Naive B cell (primary cell): ENCODE results near the gene AKAP13. TPM values are rescaled to one million over a fixed set of nuclear protein-coding genes. Genes with fewer than 3 reads are reported as not detected.
"Not testable (repeated sequence)": the region's sequence is repeated elsewhere in the genome, so short reads cannot be mapped to it uniquely, and the experiment has no call there.

Experiments used
- ATAC-seq, 2 donors: fragments of 150-1000 bp; cut with Tn5 transposase; 2 replicates each; pipeline ENCODE4 v1.10.0; 2021; ENCODE audit warnings: low read depth in 2 of 2, mild to moderate bottlenecking in 2 of 2, moderate library complexity in 2 of 2
- DNase-seq: peaks from one replicate; pipeline ENCODE4 v3.0.0; 2022
- H3K27ac Mint-ChIP-seq, 6 donors: one replicate each; pipeline ENCODE4 v1.8.0; 2020 to 2022; ENCODE audit warnings: mild to moderate bottlenecking in 6 of 6, mixed read lengths in 6 of 6, moderate library complexity in 5 of 6, inconsistent platforms in 2 of 6
- H3K27me3 Mint-ChIP-seq, 3 donors: one replicate each; pipeline ENCODE4 v1.8.0; 2021 to 2022; ENCODE audit warnings: mixed read lengths in 3 of 3, mild to moderate bottlenecking in 1 of 3
- H3K36me3 Mint-ChIP-seq, 2 donors: one replicate each; pipeline ENCODE4 v1.8.0; 2020 to 2022; ENCODE audit warnings: mixed read lengths in 2 of 2, inconsistent platforms in 1 of 2, mild to moderate bottlenecking in 1 of 2
- H3K4me1 Mint-ChIP-seq, 3 donors: one replicate each; pipeline ENCODE4 v1.8.0; 2020 to 2022; ENCODE audit warnings: mixed read lengths in 3 of 3, inconsistent platforms in 1 of 3, mild to moderate bottlenecking in 1 of 3, moderate library complexity in 1 of 3
- H3K4me3 Mint-ChIP-seq, 8 donors: one replicate each; pipeline ENCODE4 v1.8.0; 2020 to 2022; ENCODE audit warnings: mild to moderate bottlenecking in 8 of 8, mixed read lengths in 8 of 8, moderate library complexity in 8 of 8, inconsistent platforms in 2 of 8
- H3K9me3 Mint-ChIP-seq, 7 donors: one replicate each; pipeline ENCODE4 v1.8.0; 2020 to 2022; ENCODE audit warnings: mixed read lengths in 7 of 7, mild to moderate bottlenecking in 5 of 7, inconsistent platforms in 2 of 7, moderate library complexity in 1 of 7
- polyA plus RNA-seq, 6 donors: library from polyadenylated mRNA; unstranded; fragments of 300-500 nt; fragmentation: Illumina TruSeq; gene quantifications; one replicate each; pipeline ENCODE4 v1.2.3, GENCODE V29; 2021; ENCODE audit warnings: low read depth in 6 of 6

Gene AKAP13
- polyA plus RNA-seq, 6 donors from 2014 or later = 63.4 to 185 (median 122) TPM

DNA sequence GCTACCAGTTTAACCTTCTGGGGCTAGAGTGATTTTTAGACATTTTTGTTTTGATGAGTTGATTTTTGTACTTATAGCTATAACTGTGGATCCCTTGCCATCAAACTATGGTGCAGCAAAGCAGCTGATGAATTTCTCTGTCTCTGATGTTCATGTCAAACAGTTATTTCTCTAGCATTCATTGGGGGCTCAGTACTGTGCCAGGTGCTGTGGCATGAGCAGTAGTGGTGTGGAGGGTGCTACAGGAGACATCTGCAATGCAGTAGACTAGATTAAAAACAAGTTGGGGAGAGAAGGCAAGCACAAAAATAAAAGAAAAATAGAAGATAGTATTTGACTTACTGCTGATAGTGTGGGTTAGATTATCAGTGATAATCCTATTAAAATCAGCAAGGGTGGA is 95.3 kb downstream of the AKAP13 start:
- Mint-ChIP-seq H3K27me3 (no peaks in the 10 kb centered on the region), H3K4me3 (peak overlapping the region; percentile 59 to 89 (median 83)), H3K36me3 (peaks cover 0 to 5% of the 10 kb centered on the region in 2 donors), H3K9me3 (no peaks in the 10 kb centered on the region), H3K27ac (peak overlapping the region; percentile 80 to 98 (median 90)), H3K4me1 (peaks cover 67 to 97% (median 77%) of the 10 kb centered on the region in 3 donors)
- no peak for ATAC-seq
- no peak for DNase-seq

DNA sequence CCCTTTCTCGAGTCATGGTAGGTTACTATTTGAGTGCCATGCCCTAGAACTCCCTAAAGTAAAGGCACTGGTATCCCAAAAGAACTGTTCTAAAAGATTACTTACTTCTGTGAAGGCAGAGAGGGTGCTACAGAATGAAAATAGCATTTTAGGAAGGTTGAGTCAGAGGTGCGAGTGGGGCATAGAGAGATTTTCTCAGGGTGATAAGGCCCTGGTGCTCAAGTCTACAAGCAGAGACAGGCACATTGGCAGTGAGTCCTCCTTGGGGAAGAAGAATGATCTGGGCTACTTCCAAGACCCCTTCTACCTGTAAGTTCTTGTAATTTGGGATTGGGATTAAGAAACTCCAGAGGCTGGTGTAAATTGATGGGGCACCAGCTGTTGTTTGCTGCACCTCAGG is 96.7 kb downstream of the AKAP13 start:
- peak overlapping the region in 4 of 6 donors; percentile 49 to 84 (median 76) for H3K27ac Mint-ChIP-seq
- no peak for DNase-seq
- peaks cover 74 to 97% (median 87%) of the 10 kb centered on the region in 3 donors for H3K4me1 Mint-ChIP-seq
- H3K27me3 Mint-ChIP-seq = no peaks in the 10 kb centered on the region
- peaks cover 0 to 5% of the 10 kb centered on the region in 2 donors for H3K36me3 Mint-ChIP-seq
- H3K9me3 Mint-ChIP-seq = no peaks in the 10 kb centered on the region
- peak overlapping the region in 4 of 8 donors; percentile 10 to 88 (median 21) for H3K4me3 Mint-ChIP-seq
- ATAC-seq = no peak

DNA sequence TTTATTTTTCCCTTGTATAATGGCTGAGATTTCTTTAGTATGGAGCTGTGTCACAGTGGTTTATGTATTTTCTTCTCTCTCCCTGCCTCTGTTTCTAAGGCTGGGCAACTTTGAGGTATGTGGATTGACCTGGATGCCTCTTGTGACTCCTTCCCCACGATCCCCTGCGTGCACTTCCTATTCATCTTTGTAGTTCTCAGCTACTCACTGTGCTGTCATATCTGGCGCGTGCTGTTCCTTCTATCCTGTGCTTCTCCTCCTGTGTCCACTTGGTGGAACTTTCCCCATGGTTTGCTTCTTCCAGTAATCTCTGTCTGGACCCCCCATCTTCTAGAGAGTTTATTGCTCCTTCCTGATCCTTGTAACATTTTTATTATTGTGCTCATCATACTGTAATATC is 97.3 kb downstream of the AKAP13 start:
- Mint-ChIP-seq H3K27ac (peak overlapping the region; percentile 14 to 96 (median 86)), H3K4me3 (peak overlapping the region; percentile 14 to 75 (median 55)), H3K9me3 (no peaks in the 10 kb centered on the region), H3K27me3 (no peaks in the 10 kb centered on the region), H3K36me3 (peaks cover 0 to 5% of the 10 kb centered on the region in 2 donors), H3K4me1 (peaks cover 80 to 97% (median 94%) of the 10 kb centered on the region in 3 donors)
- ATAC-seq (no peak), DNase-seq (no peak)

DNA sequence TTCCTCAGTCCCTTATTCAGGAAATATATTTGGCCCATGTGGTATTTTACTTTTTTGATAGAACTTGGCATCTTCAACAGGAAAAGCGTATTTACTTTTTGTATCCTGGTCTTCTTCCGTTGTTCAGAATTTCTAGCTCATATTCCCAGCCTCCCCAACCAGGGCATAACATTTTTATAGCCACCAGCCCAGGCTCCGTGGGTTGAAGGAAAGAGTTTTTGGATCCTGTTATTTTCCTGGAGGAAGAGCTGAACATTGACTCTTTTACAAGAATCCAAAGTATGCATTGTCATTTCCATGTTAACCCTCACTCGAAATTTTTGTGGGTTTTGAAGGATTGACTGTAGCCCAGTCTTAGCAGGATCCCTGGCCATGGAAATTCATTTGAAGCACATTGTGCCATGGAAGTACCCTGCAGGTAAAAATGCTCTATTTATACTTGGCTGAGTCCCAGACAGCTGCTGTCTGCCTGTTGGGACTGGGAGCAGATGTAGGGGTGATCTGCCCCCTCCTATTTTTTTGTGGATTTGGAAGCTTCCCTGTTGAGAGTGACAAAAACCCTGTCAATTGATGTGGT is 98.8 kb downstream of the AKAP13 start:
- peaks cover 72 to 90% (median 88%) of the 10 kb centered on the region in 3 donors for H3K4me1 Mint-ChIP-seq
- peak overlapping the region in 3 of 6 donors; percentile 50 to 80 (median 51) for H3K27ac Mint-ChIP-seq
- H3K27me3 Mint-ChIP-seq = no peaks in the 10 kb centered on the region
- DNase-seq (no peak), ATAC-seq (no peak)
- no peaks in the 10 kb centered on the region for H3K9me3 Mint-ChIP-seq
- H3K36me3 Mint-ChIP-seq = peaks cover 0 to 5% of the 10 kb centered on the region in 2 donors
- peak overlapping the region in 6 of 8 donors; percentile 5 to 67 (median 24) for H3K4me3 Mint-ChIP-seq

- Mint-ChIP-seq H3K4me1 (peaks cover 64 to 87% (median 78%) of the 10 kb centered on the region in 3 donors), H3K27me3 (no peaks in the 10 kb centered on the region), H3K9me3 (no peaks in the 10 kb centered on the region), H3K27ac (peak overlapping the region in 4 of 6 donors; percentile 9 to 88 (median 78)), H3K36me3 (peaks cover 0 to 5% of the 10 kb centered on the region in 2 donors), H3K4me3 (peak overlapping the region; percentile 2 to 64 (median 47))
- DNase-seq (no peak), ATAC-seq (peak; percentile 46 to 59)
Measured at GRCh38 chr15:85480923-85481322, 100.5 kb downstream of the AKAP13 start.

DNA sequence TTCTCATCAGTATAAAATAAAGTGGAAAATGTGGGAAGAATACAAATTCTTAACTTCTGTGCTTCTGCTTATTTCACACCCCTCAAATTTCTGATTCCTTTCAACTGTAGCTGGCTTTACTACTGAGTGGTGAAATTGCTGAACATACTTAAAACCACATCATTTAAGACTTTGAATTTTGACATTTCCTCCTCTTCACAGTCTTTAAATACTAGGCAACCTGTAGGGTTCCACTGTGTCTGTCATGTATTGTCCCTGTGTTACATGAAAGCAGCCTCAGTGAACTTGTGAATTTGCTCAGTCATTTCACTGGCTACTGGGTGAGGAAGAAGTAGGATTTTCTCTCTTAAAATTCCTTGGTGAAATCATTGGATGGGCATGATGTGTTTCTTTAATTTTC is 101.1 kb downstream of the AKAP13 start:
- not testable (repeated sequence) for DNase-seq, H3K36me3 Mint-ChIP-seq, H3K27me3 Mint-ChIP-seq, H3K9me3 Mint-ChIP-seq, ATAC-seq
- Mint-ChIP-seq H3K4me3 (peak overlapping the region in 4 of 8 donors; percentile 28 to 54 (median 44)), H3K27ac (peak overlapping the region in 2 of 6 donors; percentile 43 to 79), H3K4me1 (peaks cover 62 to 86% (median 72%) of the 10 kb centered on the region in 3 donors)

- H3K9me3 Mint-ChIP-seq = no peaks in the 10 kb centered on the region
- H3K27me3 Mint-ChIP-seq = no peaks in the 10 kb centered on the region
- H3K4me1 Mint-ChIP-seq = peaks cover 56 to 74% (median 62%) of the 10 kb centered on the region in 3 donors
- DNase-seq (no peak), ATAC-seq (peak; percentile 66 to 72)
- H3K27ac Mint-ChIP-seq = peak overlapping the region in 5 of 6 donors; percentile 41 to 90 (median 82)
- H3K4me3 Mint-ChIP-seq = peak overlapping the region in 5 of 8 donors; percentile 8 to 86 (median 49)
- peaks cover 0 to 2% of the 10 kb centered on the region in 2 donors for H3K36me3 Mint-ChIP-seq
Measured at GRCh38 chr15:85482894-85483293, 102.5 kb downstream of the AKAP13 start.

- not testable (repeated sequence) for H3K36me3 Mint-ChIP-seq, H3K27me3 Mint-ChIP-seq, H3K9me3 Mint-ChIP-seq, ATAC-seq, H3K4me3 Mint-ChIP-seq, DNase-seq
- H3K27ac Mint-ChIP-seq = peak overlapping the region in 5 of 6 donors; percentile 1 to 87 (median 33)
- H3K4me1 Mint-ChIP-seq = peaks cover 58 to 75% (median 62%) of the 10 kb centered on the region in 3 donors
Measured at GRCh38 chr15:85483955-85484354, 103.6 kb downstream of the AKAP13 start.

DNA sequence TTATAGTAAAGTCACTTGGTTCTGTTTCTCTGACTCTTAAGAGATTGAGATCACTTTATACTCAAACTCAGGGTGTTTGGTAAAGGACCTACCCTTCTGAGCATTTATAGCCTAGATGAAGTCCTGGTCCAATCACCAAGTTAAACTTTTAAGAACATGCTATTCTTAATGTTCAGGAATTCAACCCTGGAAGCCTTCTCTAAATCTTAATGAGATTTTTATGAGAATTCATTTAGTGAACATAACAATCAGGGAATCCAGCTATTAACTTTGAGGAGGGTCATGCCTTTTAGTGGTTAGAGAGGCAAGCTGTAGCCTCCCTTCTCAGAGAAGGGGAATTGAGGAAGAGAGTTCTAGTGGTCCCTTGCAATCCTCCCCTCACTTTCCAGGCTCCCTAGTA is 104.5 kb downstream of the AKAP13 start:
- peak overlapping the region in 1 of 6 donors; percentile 24 for H3K27ac Mint-ChIP-seq
- not testable (repeated sequence) for ATAC-seq, DNase-seq, H3K4me3 Mint-ChIP-seq, H3K36me3 Mint-ChIP-seq, H3K27me3 Mint-ChIP-seq, H3K9me3 Mint-ChIP-seq
- H3K4me1 Mint-ChIP-seq = peaks cover 63 to 75% (median 63%) of the 10 kb centered on the region in 3 donors

DNA sequence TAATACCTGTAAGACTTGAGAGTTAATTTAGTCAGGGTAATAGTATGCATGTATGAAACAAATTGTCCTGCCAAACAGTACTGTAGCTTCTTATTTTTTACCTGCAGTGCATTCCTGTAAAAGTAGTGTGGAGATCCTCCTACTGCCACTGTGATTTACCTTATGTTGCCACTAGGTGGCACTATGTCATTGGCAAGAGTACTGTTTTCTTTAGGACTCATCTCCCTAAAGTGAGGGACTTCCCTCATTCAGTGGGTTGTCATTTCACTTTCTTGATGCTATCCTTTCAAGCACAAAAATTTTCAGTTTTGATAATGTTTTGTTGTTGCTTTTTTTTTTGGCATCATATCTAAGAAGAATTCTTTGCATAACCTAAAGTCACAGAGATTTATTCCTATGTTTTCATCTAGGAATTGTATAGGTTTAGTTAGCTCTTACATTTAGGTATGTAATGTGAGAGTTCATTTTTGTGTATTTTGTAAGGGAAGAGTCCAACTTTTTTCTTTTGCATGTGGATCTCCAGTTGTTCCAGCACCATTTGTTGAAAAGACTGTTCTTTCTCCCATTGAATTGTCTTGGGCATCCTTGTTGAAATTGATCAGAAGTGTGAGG is 105.7 kb downstream of the AKAP13 start:
- H3K4me3 Mint-ChIP-seq = no peak overlapping the region
- peak; percentile 75 to 84 for ATAC-seq

DNA sequence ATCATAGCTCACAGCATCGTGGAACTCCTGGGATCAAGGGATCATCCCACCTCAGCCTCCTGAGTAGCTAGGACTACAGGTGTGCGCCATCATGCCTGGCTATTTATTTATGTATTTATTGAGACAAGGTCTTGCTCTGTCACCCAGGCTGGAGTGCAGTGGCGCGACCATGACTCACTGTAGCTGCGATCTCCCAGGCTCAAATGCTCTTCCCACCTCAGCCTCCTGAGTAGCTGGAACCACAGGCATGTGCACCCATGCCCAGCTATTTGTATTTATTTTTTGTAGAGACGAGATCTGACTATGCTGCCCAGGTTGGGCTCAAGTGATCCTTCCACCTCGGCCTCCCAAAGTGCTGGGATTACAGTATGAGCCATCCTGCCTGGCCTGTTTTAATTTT is 107.4 kb downstream of the AKAP13 start:
- not testable (repeated sequence) for H3K9me3 Mint-ChIP-seq, H3K4me3 Mint-ChIP-seq, ATAC-seq, DNase-seq, H3K27me3 Mint-ChIP-seq, H3K36me3 Mint-ChIP-seq
- Mint-ChIP-seq H3K27ac (peak overlapping the region in 4 of 6 donors; percentile 30 to 85 (median 64)), H3K4me1 (peaks cover 49 to 71% (median 53%) of the 10 kb centered on the region in 3 donors)

More for the DNA sequence above, 105.7 kb downstream of the AKAP13 start:
- DNase-seq = peak; percentile 69
- H3K27ac Mint-ChIP-seq = peak overlapping the region in 4 of 6 donors; percentile 41 to 87 (median 66)
- peaks cover 65 to 76% (median 65%) of the 10 kb centered on the region in 3 donors for H3K4me1 Mint-ChIP-seq
- H3K27me3 Mint-ChIP-seq = no peaks in the 10 kb centered on the region
- H3K9me3 Mint-ChIP-seq = no peaks in the 10 kb centered on the region
- no peaks in the 10 kb centered on the region for H3K36me3 Mint-ChIP-seq

- no peaks in the 10 kb centered on the region for H3K9me3 Mint-ChIP-seq
- H3K27me3 Mint-ChIP-seq = no peaks in the 10 kb centered on the region
- no peak for ATAC-seq
- peaks cover 49 to 73% (median 57%) of the 10 kb centered on the region in 3 donors for H3K4me1 Mint-ChIP-seq
- H3K27ac Mint-ChIP-seq = peak overlapping the region in 4 of 6 donors; percentile 27 to 83 (median 50)
- no peak for DNase-seq
- peak overlapping the region in 2 of 8 donors; percentile 1 to 51 for H3K4me3 Mint-ChIP-seq
- H3K36me3 Mint-ChIP-seq = no peaks in the 10 kb centered on the region
Measured at GRCh38 chr15:85488997-85489396, 108.6 kb downstream of the AKAP13 start.

GRCh38 chr15:85489773-85490493 is 109.5 kb downstream of the AKAP13 start:
- H3K27me3 Mint-ChIP-seq = no peaks in the 10 kb centered on the region
- peaks cover 50 to 75% (median 60%) of the 10 kb centered on the region in 3 donors for H3K4me1 Mint-ChIP-seq
- H3K36me3 Mint-ChIP-seq = no peaks in the 10 kb centered on the region
- H3K27ac Mint-ChIP-seq = peak overlapping the region in 5 of 6 donors; percentile 0 to 83 (median 10)
- peak overlapping the region in 2 of 8 donors; percentile 0 to 1 for H3K4me3 Mint-ChIP-seq
- ATAC-seq (no peak), DNase-seq (no peak)
- no peaks in the 10 kb centered on the region for H3K9me3 Mint-ChIP-seq
